Esophagus muscularis mucosa (tissue), 3 donors: ENCODE data around the gene MVB12B.

ENCODE experiments used
- POLR2A ChIP-seq: fragments of 450-650 bp; IDR thresholded peaks from one replicate; pipeline ENCODE4 v1.6.1; 2017; ENCODE audit warnings: antibody characterized with exemption, moderate library complexity, mild to moderate bottlenecking, low read depth
- POLR2AphosphoS5 ChIP-seq, 2 donors: sonication (generic); formaldehyde crosslinking; IDR thresholded peaks; one replicate each; pipeline ENCODE4 v1.6.1; 2017; ENCODE audit warnings: antibody characterized with exemption in 2 of 2
- TF ChIP-seq, protein P1 (sequence below), 3 experiments: fragments of 200-600 bp in 2 of 3; fragments of 450-650 bp in 1 of 3; sonication (generic) in 2 of 3; IDR thresholded peaks; one replicate each; pipeline ENCODE4 v1.5.1; 2017 to 2019; ENCODE audit warnings: antibody characterized with exemption in 3 of 3, mild to moderate bottlenecking in 2 of 3, moderate library complexity in 1 of 3

GRCh38 chr9:126488310-126488709 lies 161.7 kb downstream of the MVB12B start:
- TF ChIP-seq, protein P1, sequence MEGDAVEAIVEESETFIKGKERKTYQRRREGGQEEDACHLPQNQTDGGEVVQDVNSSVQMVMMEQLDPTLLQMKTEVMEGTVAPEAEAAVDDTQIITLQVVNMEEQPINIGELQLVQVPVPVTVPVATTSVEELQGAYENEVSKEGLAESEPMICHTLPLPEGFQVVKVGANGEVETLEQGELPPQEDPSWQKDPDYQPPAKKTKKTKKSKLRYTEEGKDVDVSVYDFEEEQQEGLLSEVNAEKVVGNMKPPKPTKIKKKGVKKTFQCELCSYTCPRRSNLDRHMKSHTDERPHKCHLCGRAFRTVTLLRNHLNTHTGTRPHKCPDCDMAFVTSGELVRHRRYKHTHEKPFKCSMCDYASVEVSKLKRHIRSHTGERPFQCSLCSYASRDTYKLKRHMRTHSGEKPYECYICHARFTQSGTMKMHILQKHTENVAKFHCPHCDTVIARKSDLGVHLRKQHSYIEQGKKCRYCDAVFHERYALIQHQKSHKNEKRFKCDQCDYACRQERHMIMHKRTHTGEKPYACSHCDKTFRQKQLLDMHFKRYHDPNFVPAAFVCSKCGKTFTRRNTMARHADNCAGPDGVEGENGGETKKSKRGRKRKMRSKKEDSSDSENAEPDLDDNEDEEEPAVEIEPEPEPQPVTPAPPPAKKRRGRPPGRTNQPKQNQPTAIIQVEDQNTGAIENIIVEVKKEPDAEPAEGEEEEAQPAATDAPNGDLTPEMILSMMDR (IDR thresholded peaks at IDR 0.05), result no peak
- TF ChIP-seq POLR2A, result no peak
- no peak for TF ChIP-seq POLR2AphosphoS5 (IDR thresholded peaks at IDR 0.05)
